KMS-11 (cell line): ENCODE measurements around the gene ASCL2.

Experiments
- H2AFZ ChIP-seq: fragments of 200-600 bp; sonication (generic); 2 replicates; pipeline ENCODE4 v1.6.1; 2016; ENCODE audit warnings: antibody characterized with exemption, mixed run types, low read depth
- H3K27ac ChIP-seq: fragments of 200-600 bp; sonication (generic); 2 replicates; pipeline ENCODE4 v1.6.1; 2016; ENCODE audit warnings: mild to moderate bottlenecking, mixed run types
- H3K27me3 ChIP-seq: fragments of 200-600 bp; sonication (generic); 2 replicates; pipeline ENCODE4 v1.6.1; 2017; ENCODE audit warnings: mild to moderate bottlenecking, low read depth, mixed run types, moderate library complexity; ENCODE audit not compliant: insufficient read depth
- H3K36me3 ChIP-seq: fragments of 200-600 bp; sonication (generic); 2 replicates; pipeline ENCODE4 v1.6.1; 2017; ENCODE audit warnings: mild to moderate bottlenecking, mixed run types; ENCODE audit not compliant: insufficient read depth
- H3K4me1 ChIP-seq: fragments of 200-600 bp; sonication (generic); 2 replicates; pipeline ENCODE4 v1.6.1; 2016; ENCODE audit warnings: mild to moderate bottlenecking, low read depth, mixed run types; ENCODE audit not compliant: poor library complexity, severe bottlenecking
- H3K4me2 ChIP-seq: fragments of 200-600 bp; sonication (generic); 2 replicates; pipeline ENCODE4 v1.7.0; 2016; ENCODE audit warnings: mild to moderate bottlenecking, mixed run types
- H3K4me3 ChIP-seq: fragments of 200-600 bp; sonication (generic); IDR thresholded peaks from 2 replicates; pipeline ENCODE4 v1.6.1; 2017; ENCODE audit warnings: low read depth, low read length, mixed read lengths; ENCODE audit not compliant: insufficient read depth
- H3K79me2 ChIP-seq: fragments of 200-600 bp; sonication (generic); 2 replicates; pipeline ENCODE4 v1.6.1; 2016; ENCODE audit warnings: low read depth, mixed run types; ENCODE audit not compliant: insufficient read depth
- H3K9ac ChIP-seq: fragments of 200-600 bp; sonication (generic); 2 replicates; pipeline ENCODE4 v1.6.1; 2016; ENCODE audit warnings: mild to moderate bottlenecking, mixed run types
- H4K20me1 ChIP-seq: fragments of 200-600 bp; sonication (generic); 2 replicates; pipeline ENCODE4 v1.6.1; 2016; ENCODE audit warnings: mild to moderate bottlenecking, mixed run types; ENCODE audit not compliant: insufficient read depth
- CTCF ChIP-seq: fragments of 200-600 bp; sonication (generic); conservative IDR thresholded peaks from 2 replicates; pipeline ENCODE4 v1.6.1; 2017; ENCODE audit warnings: low read depth, mild to moderate bottlenecking, antibody characterized with exemption, low read length, moderate library complexity, mixed read lengths

Gene ASCL2

GRCh38 chr11:2293984-2294925, 23.9 kb upstream of the ASCL2 start:
- H3K27ac ChIP-seq: no peak overlapping the region
- H2AFZ ChIP-seq: no peak overlapping the region
- H3K4me1 ChIP-seq: no peaks in the 10 kb centered on the region
- H3K79me2 ChIP-seq: no peaks in the 10 kb centered on the region
- H3K27me3 ChIP-seq: peaks cover 72% of the 10 kb centered on the region
- no peak overlapping the region for H3K4me3 ChIP-seq
- TF ChIP-seq CTCF: no peak
- no peaks in the 10 kb centered on the region for H4K20me1 ChIP-seq
- no peak overlapping the region for H3K9ac ChIP-seq
- H3K36me3 ChIP-seq: no peaks in the 10 kb centered on the region
- H3K4me2 ChIP-seq: no peak overlapping the region

GRCh38 chr11:2293531-2293971, 23.2 kb upstream of the ASCL2 start:
- no peak overlapping the region for H2AFZ ChIP-seq
- no peak for TF ChIP-seq CTCF

GRCh38 chr11:2290351-2290841, 20.0 kb upstream of the ASCL2 start:
- no peak overlapping the region for H3K27ac ChIP-seq
- TF ChIP-seq CTCF: no peak
- H3K4me3 ChIP-seq: no peak overlapping the region
- no peak overlapping the region for H3K9ac ChIP-seq
- H4K20me1 ChIP-seq: no peaks in the 10 kb centered on the region
- H3K4me2 ChIP-seq: no peak overlapping the region
- H3K4me1 ChIP-seq: no peaks in the 10 kb centered on the region
- no peaks in the 10 kb centered on the region for H3K79me2 ChIP-seq
- H2AFZ ChIP-seq: no peak overlapping the region
- H3K36me3 ChIP-seq: no peaks in the 10 kb centered on the region
- H3K27me3 ChIP-seq: peaks cover 67% of the 10 kb centered on the region

More at GRCh38 chr11:2293531-2293971, 23.2 kb upstream of the ASCL2 start:
- no peaks in the 10 kb centered on the region for H3K79me2 ChIP-seq
- H4K20me1 ChIP-seq: no peaks in the 10 kb centered on the region
- H3K36me3 ChIP-seq: no peaks in the 10 kb centered on the region
- H3K27me3 ChIP-seq: peaks cover 75% of the 10 kb centered on the region
- H3K4me2 ChIP-seq: no peak overlapping the region
- H3K4me1 ChIP-seq: no peaks in the 10 kb centered on the region
- no peak overlapping the region for H3K27ac ChIP-seq
- no peak overlapping the region for H3K4me3 ChIP-seq
- H3K9ac ChIP-seq: no peak overlapping the region

- Histone ChIP-seq H3K79me2 (no peaks in the 10 kb centered on the region), H3K4me1 (no peaks in the 10 kb centered on the region), H2AFZ (no peak overlapping the region), H3K4me3 (no peak overlapping the region), H3K27ac (no peak overlapping the region), H3K4me2 (no peak overlapping the region), H3K27me3 (peaks cover 67% of the 10 kb centered on the region), H3K36me3 (no peaks in the 10 kb centered on the region), H4K20me1 (no peaks in the 10 kb centered on the region), H3K9ac (no peak overlapping the region)
- TF ChIP-seq CTCF: no peak
These were observed 19.5 kb upstream of the ASCL2 start for GRCh38 chr11:2289859-2290258.
